ENCODE results near the gene GRIN1.

GRIN1 gene

GRCh38 chr9:137156567-137157375 lies 17.8 kb downstream of the GRIN1 start:
- peaks cover 7 to 63% of the 10 kb centered on the region in 2 donors for H3K27me3 ChIP-seq
- no peaks in the 10 kb centered on the region for H3K9me3 ChIP-seq
- H3K4me1 ChIP-seq: peaks cover 0 to 23% (median 11%) of the 10 kb centered on the region in 4 donors
- intact Hi-C loops (cut with DNase I; ENCODE audit: low total_unique reads): no loop called here
- no peak for DNase-seq
- no peak for TF ChIP-seq CTCF (IDR thresholded peaks at IDR 0.05)
- peak overlapping the region in 1 of 2 donors; percentile 12 for H3K4me3 ChIP-seq
- H3K27ac ChIP-seq: no peak overlapping the region
- H3K36me3 ChIP-seq: no peaks in the 10 kb centered on the region

- no peak for DNase-seq
- TF ChIP-seq CTCF (IDR thresholded peaks at IDR 0.05): no peak
Measured at GRCh38 chr9:137157618-137158415, 18.9 kb downstream of the GRIN1 start.

DNA sequence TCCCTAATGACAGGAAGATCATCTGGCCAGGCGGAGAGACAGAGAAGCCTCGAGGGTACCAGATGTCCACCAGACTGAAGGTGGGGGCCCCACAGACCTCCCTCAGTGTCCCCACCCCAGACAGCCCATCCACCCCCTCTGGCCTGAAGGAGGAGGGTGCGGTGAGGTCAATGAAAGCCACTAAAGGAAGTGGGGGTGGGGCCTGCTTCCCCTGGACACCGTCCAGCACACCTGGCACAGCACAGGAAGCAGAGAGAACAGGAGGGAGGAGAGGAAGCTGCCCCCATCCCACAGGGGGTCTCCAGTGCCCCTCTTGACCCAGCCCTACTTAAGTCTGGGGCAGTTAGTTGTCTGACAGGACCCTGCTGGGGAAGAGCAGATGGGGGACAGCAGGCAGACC lies 19.7 kb downstream of the GRIN1 start:
- peaks cover 7 to 82% of the 10 kb centered on the region in 2 donors for H3K27me3 ChIP-seq
- H3K9me3 ChIP-seq: no peaks in the 10 kb centered on the region
- no peak for DNase-seq
- H3K4me1 ChIP-seq: peaks cover 0 to 41% (median 27%) of the 10 kb centered on the region in 4 donors
- no peak overlapping the region for H3K27ac ChIP-seq
- intact Hi-C loops (cut with DNase I; ENCODE audit: low total_unique reads): no loop called here
- H3K4me3 ChIP-seq: no peak overlapping the region
- H3K36me3 ChIP-seq: no peaks in the 10 kb centered on the region
- TF ChIP-seq CTCF (IDR thresholded peaks at IDR 0.05): no peak

More at GRCh38 chr9:137157618-137158415, 18.9 kb downstream of the GRIN1 start:
- intact Hi-C loops (cut with DNase I; ENCODE audit: low total_unique reads): no loop called here
- peaks cover 7 to 74% of the 10 kb centered on the region in 2 donors for H3K27me3 ChIP-seq
- no peaks in the 10 kb centered on the region for H3K36me3 ChIP-seq
- no peak overlapping the region for H3K4me3 ChIP-seq
- no peak overlapping the region for H3K27ac ChIP-seq
- peaks cover 0 to 33% (median 19%) of the 10 kb centered on the region in 4 donors for H3K4me1 ChIP-seq
- H3K9me3 ChIP-seq: no peaks in the 10 kb centered on the region

- Histone ChIP-seq H3K36me3 (no peaks in the 10 kb centered on the region), H3K4me3 (no peak overlapping the region), H3K27ac (no peak overlapping the region), H3K9me3 (no peaks in the 10 kb centered on the region), H3K4me1 (peaks cover 0 to 44% (median 27%) of the 10 kb centered on the region in 4 donors), H3K27me3 (peaks cover 7 to 89% of the 10 kb centered on the region in 2 donors)
- DNase-seq: no peak
- no peak for TF ChIP-seq CTCF (IDR thresholded peaks at IDR 0.05)
- intact Hi-C loops (cut with DNase I; ENCODE audit: low total_unique reads): no loop called here
Measured at GRCh38 chr9:137159105-137160053, 20.4 kb downstream of the GRIN1 start.

- DNase-seq: no peak
- Histone ChIP-seq H3K27ac (no peak overlapping the region), H3K36me3 (no peaks in the 10 kb centered on the region), H3K27me3 (peaks cover 7 to 96% of the 10 kb centered on the region in 2 donors), H3K4me3 (no peak overlapping the region), H3K4me1 (peaks cover 0 to 44% (median 27%) of the 10 kb centered on the region in 4 donors), H3K9me3 (no peaks in the 10 kb centered on the region)
- TF ChIP-seq CTCF (IDR thresholded peaks at IDR 0.05): no peak
- intact Hi-C loops (cut with DNase I; ENCODE audit: low total_unique reads): no loop called here
Measured at GRCh38 chr9:137160054-137160425, 21.1 kb downstream of the GRIN1 start.

All from tibial artery (tissue), 4 donors.